Erythroblast (primary cell): ENCODE measurements around the gene TMEM120B.

Source experiments
- GATA1 ChIP-seq: IDR thresholded peaks from 2 replicates; pipeline ENCODE4 v1.6.1; 2011; ENCODE audit warnings: low read depth, mild to moderate bottlenecking, control low read depth, low read length, moderate library complexity
- POLR2A ChIP-seq: IDR thresholded peaks from 2 replicates; pipeline ENCODE4 v1.6.1; 2011; ENCODE audit warnings: mild to moderate bottlenecking, low read length

DNA sequence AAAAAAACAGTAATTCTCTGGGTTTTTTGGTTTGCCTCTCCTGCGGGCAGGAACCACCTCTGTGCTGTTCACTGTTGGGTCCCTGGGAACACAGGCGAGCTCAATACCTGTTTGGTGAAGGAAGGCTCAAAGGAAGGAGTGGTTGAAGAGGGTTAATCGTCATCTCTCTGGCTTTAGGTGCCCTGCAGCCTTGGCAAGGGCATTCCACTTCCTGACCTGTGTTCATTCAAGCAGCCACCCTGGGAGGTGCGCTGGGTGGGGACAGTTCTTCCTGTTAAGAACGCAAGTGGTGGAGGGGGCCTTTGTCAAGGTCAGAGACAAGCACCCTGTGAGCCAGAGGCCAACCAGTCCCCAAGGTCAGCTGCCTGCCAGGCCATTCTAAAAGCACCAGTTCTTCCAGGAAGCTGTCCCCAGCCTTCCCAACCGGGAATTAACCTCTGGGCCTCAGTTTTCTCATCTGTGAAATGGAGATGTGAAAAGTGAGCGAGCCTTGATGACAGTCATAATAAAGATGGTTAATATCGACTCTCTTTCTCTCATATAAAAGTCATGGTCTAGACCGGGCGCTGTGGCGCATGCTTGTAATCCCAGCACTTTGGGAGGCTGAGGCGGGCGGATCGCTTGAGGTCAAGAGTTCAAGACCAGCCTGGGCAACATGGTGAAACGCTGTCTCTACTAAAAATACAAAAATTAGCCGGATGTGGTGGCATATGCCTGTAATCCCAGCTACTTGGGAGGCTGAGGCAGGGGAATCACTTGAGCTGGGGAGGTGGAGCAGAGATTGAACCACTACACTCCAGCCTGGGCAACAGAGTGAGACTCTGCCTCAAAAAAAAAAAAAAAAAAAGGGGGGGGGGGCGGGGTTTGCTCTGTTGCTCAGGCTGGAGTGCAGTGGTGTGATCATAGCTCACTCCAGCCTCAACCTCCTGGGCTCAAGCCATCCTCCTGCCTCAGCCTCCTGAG lies 74.8 kb downstream of the TMEM120B start:
- TF ChIP-seq POLR2A (no peak), GATA1 (no peak)
